Small intestine (tissue), 7 donors: ENCODE results near the gene CD19. TPM values are rescaled to one million over a fixed set of nuclear protein-coding genes. Genes with fewer than 3 reads are reported as not detected.
"Not testable (repeated sequence)": the region's sequence is repeated elsewhere in the genome, so short reads cannot be mapped to it uniquely, and the experiment has no call there.

Source experiments
- DNase-seq, 2 donors: peaks; one replicate each; pipeline versions ENCODE4 v3.0.0 to v3.0.0-alpha.2; 2013
- FAIRE-seq: peaks from 2 replicates; lab custom pipeline; 2012; peaks lifted over from hg19 to GRCh38; lab: Jason Lieb, UNC
- H3K27ac ChIP-seq, 3 donors: one replicate each; pipeline ENCODE4 v1.5.1; 2013; ENCODE audit warnings: low read length in 2 of 3, mild to moderate bottlenecking in 2 of 3, control low read depth in 1 of 3, inconsistent platforms in 1 of 3, low read depth in 1 of 3, moderate library complexity in 1 of 3
- H3K27me3 ChIP-seq, 3 donors: one replicate each; pipeline ENCODE4 v1.6.1; 2013; ENCODE audit warnings: low read length in 3 of 3, inconsistent platforms in 1 of 3; ENCODE audit not compliant: control insufficient read depth in 3 of 3, insufficient read depth in 3 of 3
- H3K36me3 ChIP-seq, 3 donors: one replicate each; pipeline ENCODE4 v1.6.1; 2013; ENCODE audit warnings: low read length in 3 of 3, inconsistent platforms in 1 of 3, low read depth in 1 of 3, mild to moderate bottlenecking in 1 of 3, moderate library complexity in 1 of 3; ENCODE audit not compliant: control insufficient read depth in 3 of 3, insufficient read depth in 2 of 3
- H3K4me1 ChIP-seq, 3 donors: one replicate each; pipeline ENCODE4 v1.6.1; 2013; ENCODE audit warnings: low read length in 2 of 3, inconsistent platforms in 1 of 3, low read depth in 1 of 3, mild to moderate bottlenecking in 1 of 3, moderate library complexity in 1 of 3; ENCODE audit not compliant: control insufficient read depth in 3 of 3, insufficient read depth in 2 of 3
- H3K4me3 ChIP-seq, 3 donors: one replicate each; pipeline ENCODE4 v1.5.1; 2013; ENCODE audit warnings: low read length in 3 of 3, control low read depth in 1 of 3, inconsistent platforms in 1 of 3, low read depth in 1 of 3, mild to moderate bottlenecking in 1 of 3, moderate library complexity in 1 of 3
- H3K9me3 ChIP-seq, 2 donors: one replicate each; pipeline ENCODE4 v1.6.1; 2013; ENCODE audit warnings: low read depth in 1 of 2, low read length in 1 of 2; ENCODE audit not compliant: control insufficient read depth in 2 of 2, insufficient read depth in 1 of 2
- WGBS, 3 donors: extraction: QIAGEN DNeasy Blood & Tissue Kit; methylation state at CpG; one replicate each; pipeline ENCODE4 v1.1.7; 2013; 5-methylcytosine and 5-hydroxymethylcytosine counted together
- polyA plus RNA-seq, 4 donors: library from polyadenylated mRNA; stranded (reverse) in 3 of 4; unstranded in 1 of 4; fragments of 200-250 nt in 3 of 4; fragments of 120-200 nt in 1 of 4; gene quantifications; one replicate each; pipeline versions ENCODE4 v1.2.1 to v1.2.3, GENCODE V29; 2013
- donor health status: healthy with polysubstance abuse.
- donor health status: control.
- donor health status: control.
- donor health status: Bipolar disorder and iron deficiency.
- donor health status: healthy.

The CD19 gene
- polyA plus RNA-seq, 4 donors, result 0.81 to 2.4 (median 1.1) TPM; not detected in 1

DNA sequence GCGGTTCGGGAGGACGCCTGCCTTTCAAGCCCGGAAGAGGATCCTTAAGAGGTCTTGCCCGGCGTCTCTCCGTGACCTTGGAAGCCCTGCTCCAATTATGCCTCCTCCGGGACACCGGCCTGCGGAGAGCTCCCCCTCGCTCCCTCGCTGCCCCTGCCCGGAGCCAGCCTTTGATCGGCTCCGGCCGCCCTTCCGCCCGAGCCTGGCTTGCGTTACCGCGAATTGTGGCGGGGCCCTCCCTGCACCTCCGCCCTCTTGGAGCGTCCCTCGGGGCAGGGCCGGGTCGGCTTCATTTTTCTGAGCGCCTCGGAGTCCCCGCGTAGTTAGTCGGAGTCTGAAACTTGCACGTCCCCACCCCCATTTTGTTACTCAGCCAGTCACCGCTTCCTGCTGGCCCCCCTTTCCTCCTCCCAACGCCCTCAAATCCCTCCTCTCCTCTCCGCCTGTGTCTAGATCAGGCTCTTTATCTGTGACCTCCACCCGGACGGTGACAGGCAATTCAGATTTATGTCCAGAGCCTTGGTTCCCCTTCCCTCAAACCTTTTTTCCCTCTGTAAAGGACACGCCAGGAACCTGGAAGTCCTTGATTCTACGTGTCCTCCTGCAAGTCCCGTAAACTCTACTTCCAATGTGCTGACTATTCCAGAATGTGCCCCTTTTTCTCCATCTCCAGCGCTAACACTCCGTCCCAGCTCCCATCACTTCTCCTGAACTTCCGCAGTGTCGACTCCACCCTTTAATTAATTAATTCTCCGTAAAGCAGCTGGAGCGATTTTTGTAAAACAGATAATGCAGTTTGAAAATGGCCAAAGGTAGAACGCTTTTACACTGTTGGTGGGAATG lies 6.2 kb upstream of the CD19 start:
- Histone ChIP-seq H3K4me1 (peaks cover 0 to 16% (median 4%) of the 10 kb centered on the region in 3 donors), H3K36me3 (peaks cover 0 to 19% (median 0%) of the 10 kb centered on the region in 3 donors), H3K9me3 (no peaks in the 10 kb centered on the region), H3K27me3 (no peaks in the 10 kb centered on the region), H3K27ac (peak overlapping the region; percentile 98 to 99 (median 98)), H3K4me3 (peak overlapping the region; percentile 82 to 91 (median 86))
- DNase-seq (peak; percentile 77 to 91), FAIRE-seq (no peak)
- 0 to 2% (median 1%) methylated on average over 44 to 48 of the region's 48 CpGs for WGBS, 3 donors

DNA sequence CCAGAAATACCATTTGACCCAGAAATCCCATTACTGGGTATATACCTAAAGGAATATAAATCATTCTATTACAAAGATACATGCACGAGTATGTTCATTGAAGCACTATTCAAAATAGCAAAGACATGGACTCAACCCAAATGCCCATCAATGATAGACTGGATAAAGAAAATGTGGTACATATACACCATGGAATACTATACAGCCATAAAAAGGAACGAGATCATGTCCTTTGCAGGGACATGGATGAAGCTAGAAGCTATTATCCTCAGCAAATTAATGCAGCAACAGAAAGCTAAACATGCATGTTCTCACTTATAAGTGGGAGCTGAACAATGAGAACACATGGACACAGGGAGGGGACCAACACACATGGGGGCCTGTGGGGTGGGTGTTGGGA lies 5.5 kb upstream of the CD19 start:
- H3K9me3 ChIP-seq, FAIRE-seq: not testable (repeated sequence)
- WGBS, 3 donors, result 48 to 71% (median 68%) methylated on average over 2 of the region's 2 CpGs

DNA sequence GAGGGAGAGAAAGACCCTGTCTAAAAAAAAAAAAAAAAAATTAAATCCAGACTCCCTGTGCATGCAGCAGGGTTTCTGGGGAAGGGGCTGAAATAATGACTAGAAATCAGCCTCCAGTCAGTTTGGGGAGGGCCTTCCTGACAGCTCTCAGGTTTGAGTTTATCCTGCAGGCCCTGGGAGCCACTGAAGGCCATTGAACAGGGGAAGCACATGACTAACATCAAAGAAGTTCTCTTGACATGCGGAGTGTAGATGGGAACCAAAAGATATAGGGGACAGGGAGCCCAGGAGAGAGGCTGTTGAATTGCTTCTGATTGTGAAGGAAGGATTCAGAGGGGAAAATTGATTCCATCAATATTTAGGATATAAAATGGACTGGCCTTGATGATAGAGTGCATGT lies 4.0 kb upstream of the CD19 start:
- FAIRE-seq, result no peak
- Histone ChIP-seq H3K36me3 (peaks cover 0 to 2% (median 0%) of the 10 kb centered on the region in 3 donors), H3K27me3 (no peaks in the 10 kb centered on the region), H3K27ac (no peak overlapping the region), H3K4me1 (peaks cover 0 to 13% (median 4%) of the 10 kb centered on the region in 3 donors), H3K4me3 (no peak overlapping the region), H3K9me3 (no peaks in the 10 kb centered on the region)
- 80 to 90% (median 88%) methylated on average over 1 of the region's 1 CpG for WGBS, 3 donors
- DNase-seq, result no peak

More for the DNA sequence above, 5.5 kb upstream of the CD19 start:
- peaks cover 0 to 16% (median 4%) of the 10 kb centered on the region in 3 donors for H3K4me1 ChIP-seq
- peak overlapping the region in 2 of 3 donors; percentile 98 to 99 for H3K27ac ChIP-seq
- DNase-seq, H3K27me3 ChIP-seq: not testable (repeated sequence)
- peak overlapping the region in 1 of 3 donors; percentile 86 for H3K4me3 ChIP-seq
- H3K36me3 ChIP-seq, result peaks cover 0 to 13% (median 0%) of the 10 kb centered on the region in 3 donors

DNA sequence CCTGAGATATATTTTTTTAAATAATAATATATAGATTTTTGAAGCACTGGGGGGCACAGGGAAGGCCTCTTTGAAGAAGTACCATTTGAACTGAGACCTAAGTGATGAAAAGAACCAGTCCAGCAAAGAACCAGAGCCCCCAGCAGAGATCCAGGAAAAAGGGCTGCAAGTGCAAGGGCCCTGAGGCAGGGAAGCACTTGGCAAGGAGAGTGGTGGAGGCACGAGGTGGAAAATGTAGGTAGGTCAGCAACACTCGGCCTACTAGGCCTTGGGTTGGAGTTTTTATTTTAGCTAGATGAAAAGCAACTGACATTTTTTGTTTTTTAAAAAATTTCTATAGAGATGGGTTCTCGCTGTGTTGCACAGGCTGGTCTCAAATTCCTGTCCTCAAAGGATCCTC lies 1.6 kb upstream of the CD19 start:
- Histone ChIP-seq H3K36me3 (no peaks in the 10 kb centered on the region), H3K4me3 (no peak overlapping the region), H3K4me1 (peaks cover 0 to 3% (median 0%) of the 10 kb centered on the region in 3 donors), H3K27ac (no peak overlapping the region), H3K27me3 (no peaks in the 10 kb centered on the region), H3K9me3 (no peaks in the 10 kb centered on the region)
- FAIRE-seq (no peak), DNase-seq (no peak)
- WGBS, 3 donors, result 85 to 91% (median 88%) methylated on average over 3 of the region's 3 CpGs

DNA sequence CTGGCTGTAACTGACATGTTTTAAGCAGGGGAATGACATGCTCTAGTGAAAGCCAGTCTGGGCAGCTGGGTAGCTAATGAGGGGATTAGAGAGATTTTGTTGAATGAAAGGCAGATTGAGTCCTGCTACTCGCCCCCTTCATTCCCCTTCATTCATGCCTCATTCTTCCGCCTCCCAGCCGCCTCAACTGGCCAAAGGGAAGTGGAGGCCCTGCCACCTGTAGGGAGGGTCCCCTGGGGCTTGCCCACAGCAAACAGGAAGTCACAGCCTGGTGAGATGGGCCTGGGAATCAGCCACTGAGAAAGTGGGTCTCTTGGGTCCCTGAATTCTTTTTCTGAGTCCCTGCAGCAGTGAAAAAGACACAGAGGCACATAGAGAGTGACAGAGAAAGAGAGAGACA lies 1.1 kb upstream of the CD19 start:
- Histone ChIP-seq H3K4me3 (no peak overlapping the region), H3K9me3 (no peaks in the 10 kb centered on the region), H3K4me1 (peaks cover 0 to 3% (median 0%) of the 10 kb centered on the region in 3 donors), H3K36me3 (no peaks in the 10 kb centered on the region), H3K27me3 (no peaks in the 10 kb centered on the region), H3K27ac (no peak overlapping the region)
- 63 to 95% (median 65%) methylated on average over 3 of the region's 3 CpGs for WGBS, 3 donors
- FAIRE-seq (no peak), DNase-seq (no peak)

DNA sequence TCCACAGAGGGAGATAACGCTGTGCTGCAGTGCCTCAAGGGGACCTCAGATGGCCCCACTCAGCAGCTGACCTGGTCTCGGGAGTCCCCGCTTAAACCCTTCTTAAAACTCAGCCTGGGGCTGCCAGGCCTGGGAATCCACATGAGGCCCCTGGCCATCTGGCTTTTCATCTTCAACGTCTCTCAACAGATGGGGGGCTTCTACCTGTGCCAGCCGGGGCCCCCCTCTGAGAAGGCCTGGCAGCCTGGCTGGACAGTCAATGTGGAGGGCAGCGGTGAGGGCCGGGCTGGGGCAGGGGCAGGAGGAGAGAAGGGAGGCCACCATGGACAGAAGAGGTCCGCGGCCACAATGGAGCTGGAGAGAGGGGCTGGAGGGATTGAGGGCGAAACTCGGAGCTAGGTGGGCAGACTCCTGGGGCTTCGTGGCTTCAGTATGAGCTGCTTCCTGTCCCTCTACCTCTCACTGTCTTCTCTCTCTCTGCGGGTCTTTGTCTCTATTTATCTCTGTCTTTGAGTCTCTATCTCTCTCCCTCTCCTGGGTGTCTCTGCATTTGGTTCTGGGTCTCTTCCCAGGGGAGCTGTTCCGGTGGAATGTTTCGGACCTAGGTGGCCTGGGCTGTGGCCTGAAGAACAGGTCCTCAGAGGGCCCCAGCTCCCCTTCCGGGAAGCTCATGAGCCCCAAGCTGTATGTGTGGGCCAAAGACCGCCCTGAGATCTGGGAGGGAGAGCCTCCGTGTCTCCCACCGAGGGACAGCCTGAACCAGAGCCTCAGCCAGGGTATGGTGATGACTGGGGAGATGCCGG lies 769 bp downstream of the CD19 start:
- Histone ChIP-seq H3K9me3 (no peaks in the 10 kb centered on the region), H3K27ac (no peak overlapping the region), H3K4me1 (peaks cover 0 to 4% (median 2%) of the 10 kb centered on the region in 3 donors), H3K27me3 (no peaks in the 10 kb centered on the region), H3K36me3 (no peaks in the 10 kb centered on the region), H3K4me3 (peak overlapping the region in 1 of 3 donors; percentile 17)
- WGBS, 3 donors, result 86 to 93% (median 89%) methylated on average over 19 to 20 of the region's 20 CpGs
- FAIRE-seq (no peak), DNase-seq (no peak)

DNA sequence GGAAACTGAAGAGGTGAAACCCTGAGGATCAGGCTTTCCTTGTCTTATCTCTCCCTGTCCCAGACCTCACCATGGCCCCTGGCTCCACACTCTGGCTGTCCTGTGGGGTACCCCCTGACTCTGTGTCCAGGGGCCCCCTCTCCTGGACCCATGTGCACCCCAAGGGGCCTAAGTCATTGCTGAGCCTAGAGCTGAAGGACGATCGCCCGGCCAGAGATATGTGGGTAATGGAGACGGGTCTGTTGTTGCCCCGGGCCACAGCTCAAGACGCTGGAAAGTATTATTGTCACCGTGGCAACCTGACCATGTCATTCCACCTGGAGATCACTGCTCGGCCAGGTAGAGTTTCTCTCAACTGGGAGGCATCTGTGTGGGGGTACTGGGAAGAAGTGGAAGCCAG lies 1.4 kb downstream of the CD19 start:
- Histone ChIP-seq H3K4me1 (peaks cover 0 to 4% (median 2%) of the 10 kb centered on the region in 3 donors), H3K36me3 (no peaks in the 10 kb centered on the region), H3K9me3 (no peaks in the 10 kb centered on the region), H3K4me3 (no peak overlapping the region), H3K27ac (no peak overlapping the region), H3K27me3 (no peaks in the 10 kb centered on the region)
- DNase-seq (no peak), FAIRE-seq (no peak)
- 78 to 84% (median 82%) methylated on average over 8 of the region's 8 CpGs for WGBS, 3 donors

DNA sequence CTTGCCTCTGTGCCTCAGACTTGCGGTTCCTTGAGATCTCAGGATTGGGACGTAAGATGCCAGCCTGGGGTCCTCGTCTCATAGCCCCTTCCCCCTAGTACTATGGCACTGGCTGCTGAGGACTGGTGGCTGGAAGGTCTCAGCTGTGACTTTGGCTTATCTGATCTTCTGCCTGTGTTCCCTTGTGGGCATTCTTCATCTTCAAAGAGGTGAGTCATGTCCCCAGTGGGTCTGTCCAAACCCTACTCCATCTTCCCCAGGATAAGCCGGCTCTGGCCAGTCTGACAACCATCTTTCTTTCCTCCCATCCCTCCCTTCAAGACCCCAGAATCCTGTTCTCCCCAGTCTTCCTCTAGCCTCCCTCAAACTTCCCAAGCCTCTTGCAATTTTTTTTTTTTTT lies 3.6 kb downstream of the CD19 start:
- Histone ChIP-seq H3K4me1 (peaks cover 0 to 4% (median 2%) of the 10 kb centered on the region in 3 donors), H3K9me3 (no peaks in the 10 kb centered on the region), H3K27me3 (no peaks in the 10 kb centered on the region), H3K36me3 (no peaks in the 10 kb centered on the region), H3K27ac (no peak overlapping the region), H3K4me3 (no peak overlapping the region)
- no peak for DNase-seq
- FAIRE-seq, result no peak
- WGBS, 3 donors, result 94 to 95% (median 94%) methylated on average over 4 of the region's 4 CpGs
